Endodermal cell (in vitro differentiated cells): Measurements from ENCODE around the gene TREH. TPM values are rescaled to one million over a fixed set of nuclear protein-coding genes. Genes with fewer than 3 reads are reported as not detected.

Source experiments
- DNase-seq: peaks from one replicate; pipeline ENCODE4 v3.0.0-alpha.2; 2017
- H3K27ac ChIP-seq: 2 replicates; pipeline ENCODE4 v1.5.1; 2013; ENCODE audit warnings: mild to moderate bottlenecking, low read depth, low read length, moderate library complexity
- H3K27me3 ChIP-seq: 2 replicates; pipeline ENCODE4 v1.6.1; 2013; ENCODE audit warnings: mild to moderate bottlenecking, low read length, moderate library complexity; ENCODE audit not compliant: insufficient read depth, control insufficient read depth, poor library complexity, severe bottlenecking
- H3K36me3 ChIP-seq: 2 replicates; pipeline ENCODE4 v1.7.0; 2013; ENCODE audit warnings: mild to moderate bottlenecking, low read length, moderate library complexity; ENCODE audit not compliant: control insufficient read depth, insufficient read depth
- H3K4me1 ChIP-seq: one replicate; pipeline ENCODE4 v1.7.0; 2013; ENCODE audit warnings: low read length; ENCODE audit not compliant: control insufficient read depth, insufficient read depth
- H3K4me3 ChIP-seq: 2 replicates; pipeline ENCODE4 v1.5.1; 2013; ENCODE audit warnings: mild to moderate bottlenecking, low read length, moderate library complexity
- H3K9ac ChIP-seq: 2 replicates; pipeline ENCODE4 v1.6.1; 2013; ENCODE audit warnings: mild to moderate bottlenecking, low read length, moderate library complexity; ENCODE audit not compliant: poor library complexity, severe bottlenecking; ENCODE audit errors: extremely low read depth
- H3K9me3 ChIP-seq: 2 replicates; pipeline ENCODE4 v1.6.1; 2013; ENCODE audit warnings: mild to moderate bottlenecking, low read length, moderate library complexity; ENCODE audit not compliant: control insufficient read depth
- H3K27ac Mint-ChIP-seq: 2 replicates; pipeline ENCODE4 v1.8.0; 2020; ENCODE audit warnings: mixed read lengths
- H3K27me3 Mint-ChIP-seq: 2 replicates; pipeline ENCODE4 v1.8.0; 2021; ENCODE audit warnings: mild to moderate bottlenecking, mixed read lengths; ENCODE audit not compliant: insufficient read depth
- H3K36me3 Mint-ChIP-seq: 2 replicates; pipeline ENCODE4 v1.8.0; 2020; ENCODE audit warnings: low read depth, mixed read lengths
- H3K4me1 Mint-ChIP-seq: 2 replicates; pipeline ENCODE4 v1.8.0; 2020; ENCODE audit warnings: mixed read lengths
- H3K4me3 Mint-ChIP-seq: 2 replicates; pipeline ENCODE4 v1.8.0; 2020; ENCODE audit warnings: mild to moderate bottlenecking, moderate library complexity, mixed read lengths
- H3K9me3 Mint-ChIP-seq: 2 replicates; pipeline ENCODE4 v1.8.0; 2020; ENCODE audit warnings: mild to moderate bottlenecking, mixed read lengths
- CTCF ChIP-seq: fragments of 200-600 bp; sonication (generic); conservative IDR thresholded peaks from 2 replicates; pipeline ENCODE4 v1.5.0; 2021; ENCODE audit warnings: antibody characterized with exemption, mild to moderate bottlenecking
- WGBS, 2 experiments: methylation state at CpG; one replicate each; pipeline versions ENCODE4 v1.1.5 to v1.1.7; 2013; ENCODE audit warnings: missing lambda C conversion rate in 2 of 2, mixed read lengths in 1 of 2; ENCODE audit not compliant: insufficient coverage in 1 of 2, insufficient read length in 1 of 2; 5-methylcytosine and 5-hydroxymethylcytosine counted together
- total RNA-seq, 2 donors: library from RNA; stranded (reverse); fragmentation: NEBNext Ultra II Directional in 1 of 2; extraction: Animal tissue kit (Norgen Biotek cat#: 25700) in 1 of 2; gene quantifications; 2 replicates in 1 of 2; 3 replicates in 1 of 2; pipeline ENCODE4 v1.2.1, GENCODE V29; 2021

The TREH gene
- total RNA-seq, 2 donors from 2014 or later = not detected

GRCh38 chr11:118705111-118705741 lies 25.8 kb upstream of the TREH start:
- 78 to 88% methylated on average over 9 to 15 of the region's 15 CpGs for WGBS, 2 experiments
- Histone ChIP-seq H3K4me3 (no peak overlapping the region), H3K27ac (peak overlapping the region; percentile 68), H3K9ac (no peak overlapping the region), H3K36me3 (no peaks in the 10 kb centered on the region), H3K9me3 (peaks cover 3% of the 10 kb centered on the region), H3K4me1 (no peaks in the 10 kb centered on the region), H3K27me3 (no peaks in the 10 kb centered on the region)
- peaks cover 10% of the 10 kb centered on the region for H3K9me3 Mint-ChIP-seq
- H3K27me3 Mint-ChIP-seq = peaks cover 33% of the 10 kb centered on the region
- H3K27ac Mint-ChIP-seq = no peak overlapping the region
- peaks cover 7% of the 10 kb centered on the region for H3K36me3 Mint-ChIP-seq
- H3K4me1 Mint-ChIP-seq = peaks cover 4% of the 10 kb centered on the region
- no peak overlapping the region for H3K4me3 Mint-ChIP-seq
- no peak for DNase-seq
- no peak for TF ChIP-seq CTCF

- no peak overlapping the region for H3K27ac Mint-ChIP-seq
- Histone ChIP-seq H3K9me3 (peaks cover 8% of the 10 kb centered on the region), H3K27me3 (no peaks in the 10 kb centered on the region), H3K4me1 (no peaks in the 10 kb centered on the region), H3K27ac (no peak overlapping the region), H3K4me3 (no peak overlapping the region), H3K9ac (no peak overlapping the region), H3K36me3 (no peaks in the 10 kb centered on the region)
- no peak for TF ChIP-seq CTCF
- DNase-seq = no peak
- peaks cover 4% of the 10 kb centered on the region for H3K4me1 Mint-ChIP-seq
- H3K27me3 Mint-ChIP-seq = peaks cover 30% of the 10 kb centered on the region
- H3K36me3 Mint-ChIP-seq = peaks cover 9% of the 10 kb centered on the region
- no peak overlapping the region for H3K4me3 Mint-ChIP-seq
- peaks cover 18% of the 10 kb centered on the region for H3K9me3 Mint-ChIP-seq
- 95 to 96% methylated on average over 3 to 5 of the region's 5 CpGs for WGBS, 2 experiments
Measured at GRCh38 chr11:118703563-118704106, 24.2 kb upstream of the TREH start.

GRCh38 chr11:118699506-118700220 lies 20.2 kb upstream of the TREH start:
- H3K27ac Mint-ChIP-seq = no peak overlapping the region
- H3K4me3 Mint-ChIP-seq = no peak overlapping the region
- Histone ChIP-seq H3K36me3 (no peaks in the 10 kb centered on the region), H3K9me3 (peaks cover 8% of the 10 kb centered on the region), H3K27me3 (no peaks in the 10 kb centered on the region), H3K4me1 (no peaks in the 10 kb centered on the region), H3K9ac (no peak overlapping the region), H3K27ac (no peak overlapping the region), H3K4me3 (no peak overlapping the region)
- WGBS, 2 experiments = 88 to 95% methylated on average over 6 to 7 of the region's 7 CpGs
- peak; percentile 59 for DNase-seq
- peaks cover 8% of the 10 kb centered on the region for H3K4me1 Mint-ChIP-seq
- H3K9me3 Mint-ChIP-seq = peaks cover 18% of the 10 kb centered on the region
- H3K36me3 Mint-ChIP-seq = peaks cover 5% of the 10 kb centered on the region
- no peak for TF ChIP-seq CTCF
- H3K27me3 Mint-ChIP-seq = no peaks in the 10 kb centered on the region
